Stimulated activated CD4-positive, alpha-beta T cell treated with anti-CD3 and anti-CD28 coated beads, TNF-alpha, amount 100 ng/mL, for 48 hours (primary cell): Measurements from ENCODE around the gene ZNF827.

Source experiments
- DNase-seq, 3 donors: peaks; one replicate each; pipeline ENCODE4 v3.0.0-alpha.2; 2020; ENCODE audit warnings: low read depth in 3 of 3

ZNF827 gene

GRCh38 chr4:145829629-145830395 is 108.8 kb downstream of the ZNF827 start:
- peak in 1 of 3 donors; percentile 43 for DNase-seq

GRCh38 chr4:145828802-145829485 is 109.7 kb downstream of the ZNF827 start:
- DNase-seq = no peak

- DNase-seq = no peak
Observed at GRCh38 chr4:145827885-145828284, 110.7 kb downstream of the ZNF827 start.

GRCh38 chr4:145825255-145825654 is 113.4 kb downstream of the ZNF827 start:
- no peak for DNase-seq

- no peak for DNase-seq
Observed at GRCh38 chr4:145824463-145824862, 114.2 kb downstream of the ZNF827 start.

- no peak for DNase-seq
Observed at GRCh38 chr4:145823743-145824142, 114.9 kb downstream of the ZNF827 start.

- DNase-seq = no peak
Observed at GRCh38 chr4:145822581-145822980, 116.0 kb downstream of the ZNF827 start.

- DNase-seq = no peak
Observed at GRCh38 chr4:145822181-145822580, 116.4 kb downstream of the ZNF827 start.

- no peak for DNase-seq
Observed at GRCh38 chr4:145821766-145822165, 116.9 kb downstream of the ZNF827 start.

GRCh38 chr4:145820407-145820806 is 118.2 kb downstream of the ZNF827 start:
- no peak for DNase-seq

- DNase-seq = no peak
Observed at GRCh38 chr4:145819853-145820181, 118.8 kb downstream of the ZNF827 start.

- DNase-seq = no peak
Observed at GRCh38 chr4:145819101-145819852, 119.3 kb downstream of the ZNF827 start.

- DNase-seq = no peak
Observed at GRCh38 chr4:145818011-145818410, 120.6 kb downstream of the ZNF827 start.

- no peak for DNase-seq
Observed at GRCh38 chr4:145816091-145816490, 122.5 kb downstream of the ZNF827 start.

GRCh38 chr4:145815626-145816025 is 123.0 kb downstream of the ZNF827 start:
- DNase-seq = no peak

- DNase-seq = no peak
Observed at GRCh38 chr4:145815027-145815612, 123.5 kb downstream of the ZNF827 start.

GRCh38 chr4:145814246-145814645 is 124.4 kb downstream of the ZNF827 start:
- DNase-seq = no peak

- no peak for DNase-seq
Observed at GRCh38 chr4:145812919-145813318, 125.7 kb downstream of the ZNF827 start.

GRCh38 chr4:145808848-145809512 is 129.6 kb downstream of the ZNF827 start:
- DNase-seq = no peak

- peak in 2 of 3 donors; percentile 15 to 41 for DNase-seq
Observed at GRCh38 chr4:145808021-145808650, 130.5 kb downstream of the ZNF827 start.

- DNase-seq = no peak
Observed at GRCh38 chr4:145805490-145805889, 133.1 kb downstream of the ZNF827 start.
